ENCODE measurements around the gene MTURN. TPM values are rescaled to one million over a fixed set of nuclear protein-coding genes. Genes with fewer than 3 reads are reported as not detected.

MTURN gene
- total and polyA plus RNA-seq, 2 donors (not counting 3 experiments of a cell fraction or from before 2014, with no cell fraction given), result 4.9 to 6.6 TPM

DNA sequence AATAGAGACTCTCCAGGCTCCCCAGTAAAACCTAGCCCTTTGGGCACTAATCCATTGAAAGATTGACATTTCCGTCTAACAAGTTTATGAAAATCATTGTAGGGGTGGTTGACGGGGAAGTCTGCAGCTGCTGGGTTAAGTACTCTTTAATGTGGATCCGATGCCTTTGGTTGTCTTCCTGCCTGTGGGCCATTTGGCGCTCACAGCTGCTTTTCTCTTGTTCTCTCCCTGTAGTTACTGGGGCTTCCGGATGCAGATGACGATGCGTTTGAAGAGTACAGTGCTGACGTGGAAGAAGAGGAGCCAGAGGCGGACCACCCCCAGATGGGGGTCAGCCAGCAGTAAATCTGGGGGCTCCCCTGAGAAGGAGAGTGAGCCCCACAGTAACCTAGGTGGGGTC lies 22.4 kb downstream of the MTURN start:
- Histone ChIP-seq H3K4me3 (replicated peaks in 1 of 3; ENCODE audit: insufficient read depth in 1 of 3, low read depth in 1 of 3, low read length in 3 of 3) (no peak overlapping the region), H3K9me3 (replicated peaks; ENCODE audit: control insufficient read depth, insufficient read depth, low read length) (no peaks in the 10 kb centered on the region), H3K27ac (ENCODE audit: insufficient read depth, low read depth, low read length) (no peak overlapping the region), H3K4me2 (ENCODE audit: insufficient read depth, low read length) (no peak overlapping the region), H3K9me1 (replicated peaks; ENCODE audit: control insufficient read depth, extremely low read depth, insufficient read depth, low read length) (no peaks in the 10 kb centered on the region), H3K4me1 (ENCODE audit: control insufficient read depth, extremely low read depth, insufficient read depth, low read length) (peaks cover 1% of the 10 kb centered on the region), H3K79me2 (ENCODE audit: control insufficient read depth, insufficient read depth, low read length) (no peaks in the 10 kb centered on the region), H4K20me1 (replicated peaks; ENCODE audit: control insufficient read depth, extremely low read depth, insufficient read depth, low read length) (no peaks in the 10 kb centered on the region), H3K9ac (replicated peaks; ENCODE audit: extremely low read depth, insufficient read depth, low read length) (no peak overlapping the region), H2AFZ (ENCODE audit: low read depth, low read length) (no peak overlapping the region), H3K36me3 (ENCODE audit: control insufficient read depth in 2 of 2, extremely low read depth in 1 of 2, insufficient read depth in 2 of 2, low read length in 2 of 2) (no peaks in the 10 kb centered on the region), H3K27me3 (ENCODE audit: control insufficient read depth in 2 of 2, insufficient read depth in 2 of 2, low read length in 2 of 2) (no peaks in the 10 kb centered on the region)
- POLR2A ChIA-PET, result no interaction called here
- intact Hi-C loops (cut with micrococcal nuclease) (no loop called here), dilution Hi-C loops (cut with MboI; ENCODE audit: extremely low pct_ligation_motif_present, low sequenced_read_pairs) (no loop called here)
- no peak for FAIRE-seq
- BruUV-seq (replicated peaks), result no TSS peak
- CTCF ChIA-PET, result no interaction called here
- no peak for DNase-seq (ENCODE audit: low read depth, low spot score)
- TF ChIP-seq JUN (IDR thresholded peaks at IDR 0.05; ENCODE audit: borderline replicate concordance, insufficient read depth, insufficient read length, low read depth) (no peak), FOS (IDR thresholded peaks at IDR 0.05; ENCODE audit: borderline replicate concordance, insufficient read depth, low read length) (no peak), MYC (IDR thresholded peaks at IDR 0.05; ENCODE audit: low read depth, low read length) (no peak), POLR2A (IDR thresholded peaks at IDR 0.05; ENCODE audit: low read depth, low read length) (no peak), EZH2 (IDR thresholded peaks at IDR 0.05; ENCODE audit: borderline replicate concordance, low read depth, low read length, severe bottlenecking) (no peak), GATA2 (IDR thresholded peaks at IDR 0.05; ENCODE audit: insufficient read depth, insufficient read length, low read depth, low read length) (no peak), POLR2AphosphoS5 (IDR thresholded peaks at IDR 0.05; ENCODE audit: insufficient read depth, low read depth, low read length) (no peak)
- TF ChIP-seq, protein P1, sequence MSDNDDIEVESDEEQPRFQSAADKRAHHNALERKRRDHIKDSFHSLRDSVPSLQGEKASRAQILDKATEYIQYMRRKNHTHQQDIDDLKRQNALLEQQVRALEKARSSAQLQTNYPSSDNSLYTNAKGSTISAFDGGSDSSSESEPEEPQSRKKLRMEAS (IDR thresholded peaks at IDR 0.05; ENCODE audit: insufficient read depth, insufficient read length), result no peak
- TF ChIP-seq, protein P2, sequence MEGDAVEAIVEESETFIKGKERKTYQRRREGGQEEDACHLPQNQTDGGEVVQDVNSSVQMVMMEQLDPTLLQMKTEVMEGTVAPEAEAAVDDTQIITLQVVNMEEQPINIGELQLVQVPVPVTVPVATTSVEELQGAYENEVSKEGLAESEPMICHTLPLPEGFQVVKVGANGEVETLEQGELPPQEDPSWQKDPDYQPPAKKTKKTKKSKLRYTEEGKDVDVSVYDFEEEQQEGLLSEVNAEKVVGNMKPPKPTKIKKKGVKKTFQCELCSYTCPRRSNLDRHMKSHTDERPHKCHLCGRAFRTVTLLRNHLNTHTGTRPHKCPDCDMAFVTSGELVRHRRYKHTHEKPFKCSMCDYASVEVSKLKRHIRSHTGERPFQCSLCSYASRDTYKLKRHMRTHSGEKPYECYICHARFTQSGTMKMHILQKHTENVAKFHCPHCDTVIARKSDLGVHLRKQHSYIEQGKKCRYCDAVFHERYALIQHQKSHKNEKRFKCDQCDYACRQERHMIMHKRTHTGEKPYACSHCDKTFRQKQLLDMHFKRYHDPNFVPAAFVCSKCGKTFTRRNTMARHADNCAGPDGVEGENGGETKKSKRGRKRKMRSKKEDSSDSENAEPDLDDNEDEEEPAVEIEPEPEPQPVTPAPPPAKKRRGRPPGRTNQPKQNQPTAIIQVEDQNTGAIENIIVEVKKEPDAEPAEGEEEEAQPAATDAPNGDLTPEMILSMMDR (IDR thresholded peaks at IDR 0.05; ENCODE audit: extremely low read depth in 1 of 2, insufficient read depth in 1 of 2, low read depth in 1 of 2, low read length in 2 of 2), result no peak

Data from endothelial cell of umbilical vein (primary cell).